Measurements from ENCODE around the gene INKA1. TPM values are rescaled to one million over a fixed set of nuclear protein-coding genes. Genes with fewer than 3 reads are reported as not detected.

Gene INKA1
- polyA plus RNA-seq, 1 donor (not counting 4 experiments of a cell fraction or from before 2014, with no cell fraction given), result 10.1 TPM

GRCh38 chr3:49844464-49845183 is 41.6 kb downstream of the INKA1 start:
- Histone ChIP-seq H3K4me2 (ENCODE audit: control insufficient read depth, extremely low read depth, insufficient read depth, low read depth, low read length) (no peak overlapping the region), H3K4me3 (ENCODE audit: control insufficient read depth in 2 of 3, extremely low read depth in 1 of 3, insufficient read depth in 2 of 3, low read depth in 1 of 3, low read length in 3 of 3) (no peak overlapping the region), H3K9me3 (ENCODE audit: control insufficient read depth, low read depth, low read length) (no peaks in the 10 kb centered on the region), H3K27me3 (ENCODE audit: control insufficient read depth, extremely low read depth, insufficient read depth, low read length) (no peaks in the 10 kb centered on the region), H3K27ac (ENCODE audit: control insufficient read depth, insufficient read depth, low read length) (no peak overlapping the region), H3K36me3 (ENCODE audit: control insufficient read depth in 2 of 2, extremely low read depth in 1 of 2, insufficient read depth in 2 of 2, low read length in 2 of 2) (peaks cover 0 to 8% of the 10 kb centered on the region in 2 experiments), H3K4me1 (ENCODE audit: control insufficient read depth, extremely low read depth, insufficient read depth, low read length) (no peaks in the 10 kb centered on the region), H3K9me1 (ENCODE audit: control insufficient read depth, extremely low read depth, insufficient read depth, low read length) (no peaks in the 10 kb centered on the region), H3K79me2 (ENCODE audit: control insufficient read depth, insufficient read depth, low read length) (no peaks in the 10 kb centered on the region), H4K20me1 (ENCODE audit: control insufficient read depth, extremely low read depth, insufficient read depth, low read length) (no peaks in the 10 kb centered on the region), H2AFZ (ENCODE audit: control insufficient read depth, low read length) (no peak overlapping the region), H3K9ac (ENCODE audit: control insufficient read depth, extremely low read depth, insufficient read depth, low read length) (no peak overlapping the region)
- TF ChIP-seq EZH2 (IDR thresholded peaks at IDR 0.05; ENCODE audit: low read length) (no peak), CTCF (optimal IDR thresholded peaks at IDR 0.05 in 1 of 3, IDR thresholded peaks at IDR 0.05 in 1 of 3, conservative IDR thresholded peaks at IDR 0.05 in 1 of 3; ENCODE audit: extremely low read depth in 1 of 3, insufficient read depth in 2 of 3, low read length in 3 of 3) (no peak)
- FAIRE-seq (no peak), DNase-seq (ENCODE audit: low read depth, low spot score) (no peak)
- dilution Hi-C loops (cut with MboI; ENCODE audit: extremely low pct_ligation_motif_present, low sequenced_read_pairs), result no loop called here

GRCh38 chr3:49845694-49846093 is 42.6 kb downstream of the INKA1 start:
- Histone ChIP-seq H4K20me1 (ENCODE audit: control insufficient read depth, extremely low read depth, insufficient read depth, low read length) (no peaks in the 10 kb centered on the region), H2AFZ (ENCODE audit: control insufficient read depth, low read length) (no peak overlapping the region), H3K9me3 (ENCODE audit: control insufficient read depth, low read depth, low read length) (no peaks in the 10 kb centered on the region), H3K36me3 (ENCODE audit: control insufficient read depth in 2 of 2, extremely low read depth in 1 of 2, insufficient read depth in 2 of 2, low read length in 2 of 2) (peaks cover 0 to 8% of the 10 kb centered on the region in 2 experiments), H3K9me1 (ENCODE audit: control insufficient read depth, extremely low read depth, insufficient read depth, low read length) (no peaks in the 10 kb centered on the region), H3K27me3 (ENCODE audit: control insufficient read depth, extremely low read depth, insufficient read depth, low read length) (no peaks in the 10 kb centered on the region), H3K4me1 (ENCODE audit: control insufficient read depth, extremely low read depth, insufficient read depth, low read length) (no peaks in the 10 kb centered on the region), H3K9ac (ENCODE audit: control insufficient read depth, extremely low read depth, insufficient read depth, low read length) (no peak overlapping the region), H3K4me3 (ENCODE audit: control insufficient read depth in 2 of 3, extremely low read depth in 1 of 3, insufficient read depth in 2 of 3, low read depth in 1 of 3, low read length in 3 of 3) (no peak overlapping the region), H3K27ac (ENCODE audit: control insufficient read depth, insufficient read depth, low read length) (no peak overlapping the region), H3K79me2 (ENCODE audit: control insufficient read depth, insufficient read depth, low read length) (no peaks in the 10 kb centered on the region), H3K4me2 (ENCODE audit: control insufficient read depth, extremely low read depth, insufficient read depth, low read depth, low read length) (no peak overlapping the region)
- DNase-seq (ENCODE audit: low read depth, low spot score), result no peak
- FAIRE-seq, result no peak
- TF ChIP-seq EZH2 (IDR thresholded peaks at IDR 0.05; ENCODE audit: low read length), result no peak
- no peak for TF ChIP-seq CTCF (optimal IDR thresholded peaks at IDR 0.05 in 1 of 3, IDR thresholded peaks at IDR 0.05 in 1 of 3, conservative IDR thresholded peaks at IDR 0.05 in 1 of 3; ENCODE audit: extremely low read depth in 1 of 3, insufficient read depth in 2 of 3, low read length in 3 of 3)
- dilution Hi-C loops (cut with MboI; ENCODE audit: extremely low pct_ligation_motif_present, low sequenced_read_pairs), result no loop called here

Small RNA genes lying within 50 kb of the gene (small RNA-seq; reads per million reads assigned to genes)
- gene COX6CP14 (ENCODE audit: insufficient read length in 3 of 3, low read depth in 3 of 3, low replicate concordance in 1 of 3), result 0 reads per million in 3 experiments

Other genes starting within 250 kb of the INKA1 start
- gene BSN, start 248.8 kb upstream of the INKA1 start, polyA plus RNA-seq, result under 0.01 to 0.01 TPM (median under 0.01 TPM) in 3 replicates
- gene APEH, start 128.9 kb upstream of the INKA1 start, polyA plus RNA-seq, result 106 to 161 TPM (median 160 TPM) in 3 replicates
- 4.5 to 12.4 TPM (median 5.2 TPM) in 3 replicates for gene MST1, start 113.8 kb upstream of the INKA1 start, polyA plus RNA-seq
- 18.1 to 34.4 TPM (median 20.4 TPM) in 3 replicates for gene RNF123, start 113.7 kb upstream of the INKA1 start, polyA plus RNA-seq
- gene AMIGO3, start 83.6 kb upstream of the INKA1 start, polyA plus RNA-seq, result 0.02 to 0.03 TPM in 2 of 3 replicates, not detected in the other
- 17.1 to 22.2 TPM (median 17.4 TPM) in 3 replicates for gene GMPPB, start 79.3 kb upstream of the INKA1 start, polyA plus RNA-seq
- 24.5 to 34.3 TPM (median 25.9 TPM) in 3 replicates for gene IP6K1, start 16.7 kb upstream of the INKA1 start, polyA plus RNA-seq
- 0.19 TPM in 1 of 3 replicates, not detected in the others for gene CDHR4, start 3.4 kb upstream of the INKA1 start, polyA plus RNA-seq
- 5.4 to 10.4 TPM (median 7.7 TPM) in 3 replicates for gene UBA7, start 10.7 kb downstream of the INKA1 start, polyA plus RNA-seq
- 3.7 to 5.8 TPM (median 5.8 TPM) in 3 replicates for gene TRAIP, start 53.3 kb downstream of the INKA1 start, polyA plus RNA-seq
- not detected in 3 replicates for gene CAMKV, start 66.6 kb downstream of the INKA1 start, polyA plus RNA-seq
- gene MST1R, start 100.6 kb downstream of the INKA1 start, polyA plus RNA-seq, result 106 to 161 TPM (median 110 TPM) in 3 replicates
- 10.7 to 14.9 TPM (median 14.7 TPM) in 3 replicates for gene MON1A, start 126.5 kb downstream of the INKA1 start, polyA plus RNA-seq
- 34.3 to 43.2 TPM (median 36.4 TPM) in 3 replicates for gene RBM6, start 136.9 kb downstream of the INKA1 start, polyA plus RNA-seq